Small intestine (tissue), 7 donors: ENCODE measurements around the gene KIF5A. TPM values are rescaled to one million over a fixed set of nuclear protein-coding genes. Genes with fewer than 3 reads are reported as not detected.

ENCODE experiments used
- DNase-seq, 2 donors: peaks; one replicate each; pipeline versions ENCODE4 v3.0.0 to v3.0.0-alpha.2; 2013
- FAIRE-seq: peaks from 2 replicates; lab custom pipeline; 2012; peaks lifted over from hg19 to GRCh38; lab: Jason Lieb, UNC
- H3K27ac ChIP-seq, 3 donors: one replicate each; pipeline ENCODE4 v1.5.1; 2013; ENCODE audit warnings: low read length in 2 of 3, mild to moderate bottlenecking in 2 of 3, control low read depth in 1 of 3, inconsistent platforms in 1 of 3, low read depth in 1 of 3, moderate library complexity in 1 of 3
- H3K27me3 ChIP-seq, 3 donors: one replicate each; pipeline ENCODE4 v1.6.1; 2013; ENCODE audit warnings: low read length in 3 of 3, inconsistent platforms in 1 of 3; ENCODE audit not compliant: control insufficient read depth in 3 of 3, insufficient read depth in 3 of 3
- H3K36me3 ChIP-seq, 3 donors: one replicate each; pipeline ENCODE4 v1.6.1; 2013; ENCODE audit warnings: low read length in 3 of 3, inconsistent platforms in 1 of 3, low read depth in 1 of 3, mild to moderate bottlenecking in 1 of 3, moderate library complexity in 1 of 3; ENCODE audit not compliant: control insufficient read depth in 3 of 3, insufficient read depth in 2 of 3
- H3K4me1 ChIP-seq, 3 donors: one replicate each; pipeline ENCODE4 v1.6.1; 2013; ENCODE audit warnings: low read length in 2 of 3, inconsistent platforms in 1 of 3, low read depth in 1 of 3, mild to moderate bottlenecking in 1 of 3, moderate library complexity in 1 of 3; ENCODE audit not compliant: control insufficient read depth in 3 of 3, insufficient read depth in 2 of 3
- H3K4me3 ChIP-seq, 3 donors: one replicate each; pipeline ENCODE4 v1.5.1; 2013; ENCODE audit warnings: low read length in 3 of 3, control low read depth in 1 of 3, inconsistent platforms in 1 of 3, low read depth in 1 of 3, mild to moderate bottlenecking in 1 of 3, moderate library complexity in 1 of 3
- H3K9me3 ChIP-seq, 2 donors: one replicate each; pipeline ENCODE4 v1.6.1; 2013; ENCODE audit warnings: low read depth in 1 of 2, low read length in 1 of 2; ENCODE audit not compliant: control insufficient read depth in 2 of 2, insufficient read depth in 1 of 2
- WGBS, 3 donors: extraction: QIAGEN DNeasy Blood & Tissue Kit; methylation state at CpG; one replicate each; pipeline ENCODE4 v1.1.7; 2013; 5-methylcytosine and 5-hydroxymethylcytosine counted together
- polyA plus RNA-seq, 4 donors: library from polyadenylated mRNA; stranded (reverse) in 3 of 4; unstranded in 1 of 4; fragments of 200-250 nt in 3 of 4; fragments of 120-200 nt in 1 of 4; gene quantifications; one replicate each; pipeline versions ENCODE4 v1.2.1 to v1.2.3, GENCODE V29; 2013
- donor health status: healthy with polysubstance abuse.
- donor health status: control.
- donor health status: control.
- donor health status: Bipolar disorder and iron deficiency.
- donor health status: healthy.

The KIF5A gene
- polyA plus RNA-seq, 4 donors = 0.27 to 8.4 (median 0.83) TPM; not detected in 1

GRCh38 chr12:57547288-57548012, 2.4 kb upstream of the KIF5A start:
- H3K4me1 ChIP-seq = peaks cover 2 to 11% (median 7%) of the 10 kb centered on the region in 3 donors
- 21 to 22% (median 22%) methylated on average over 9 of the region's 9 CpGs for WGBS, 3 donors
- H3K36me3 ChIP-seq = peaks cover 0 to 6% (median 0%) of the 10 kb centered on the region in 3 donors
- H3K27me3 ChIP-seq = peaks cover 0 to 43% (median 6%) of the 10 kb centered on the region in 3 donors
- peak overlapping the region in 2 of 3 donors; percentile 97 to 99 for H3K4me3 ChIP-seq
- H3K9me3 ChIP-seq = no peaks in the 10 kb centered on the region
- H3K27ac ChIP-seq = no peak overlapping the region
- DNase-seq (no peak), FAIRE-seq (no peak)

DNA sequence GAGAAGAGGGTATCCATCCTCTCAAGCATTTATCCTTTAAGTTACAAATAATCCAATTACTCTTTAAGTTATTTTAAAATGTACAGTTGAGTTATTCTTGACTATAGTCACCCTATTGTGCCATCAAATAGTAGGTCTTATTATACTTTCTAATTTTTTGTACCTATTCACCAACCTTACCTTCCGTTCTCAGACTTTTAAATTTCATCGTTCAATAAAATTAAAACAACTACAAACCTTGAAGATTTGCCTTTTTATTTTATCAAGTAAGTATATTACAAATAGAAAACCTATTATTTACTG, 1.9 kb upstream of the KIF5A start:
- Histone ChIP-seq H3K4me1 (peaks cover 2 to 11% (median 7%) of the 10 kb centered on the region in 3 donors), H3K4me3 (no peak overlapping the region), H3K36me3 (peaks cover 0 to 6% (median 0%) of the 10 kb centered on the region in 3 donors), H3K9me3 (no peaks in the 10 kb centered on the region), H3K27me3 (peaks cover 0 to 48% (median 6%) of the 10 kb centered on the region in 3 donors), H3K27ac (no peak overlapping the region)
- WGBS, 3 donors = 88 to 97% (median 93%) methylated on average over 2 of the region's 2 CpGs
- DNase-seq (no peak), FAIRE-seq (no peak)

DNA sequence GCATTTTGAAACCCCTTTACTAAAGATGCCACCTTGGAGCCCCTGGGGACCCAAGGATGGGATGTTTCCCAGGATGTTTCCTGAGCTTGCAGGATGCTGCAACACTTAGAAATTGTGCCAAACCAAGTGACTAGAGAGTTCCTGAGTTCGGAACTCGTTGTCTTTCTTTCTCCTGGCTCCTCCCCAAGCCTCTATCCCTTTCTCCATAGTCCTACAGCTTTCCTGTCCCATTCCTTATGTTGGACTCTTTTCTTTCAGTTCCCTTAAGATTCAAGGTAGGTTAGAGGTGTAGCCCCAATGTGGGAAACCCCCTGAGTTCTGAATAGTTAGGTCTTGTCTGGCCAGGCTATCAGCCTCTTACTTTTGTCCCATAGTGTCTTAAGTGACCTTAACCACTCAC, 1.4 kb upstream of the KIF5A start:
- Histone ChIP-seq H3K4me3 (no peak overlapping the region), H3K27me3 (peaks cover 0 to 53% (median 6%) of the 10 kb centered on the region in 3 donors), H3K9me3 (no peaks in the 10 kb centered on the region), H3K36me3 (peaks cover 0 to 3% (median 0%) of the 10 kb centered on the region in 3 donors), H3K4me1 (peaks cover 2 to 11% (median 7%) of the 10 kb centered on the region in 3 donors), H3K27ac (no peak overlapping the region)
- DNase-seq (no peak), FAIRE-seq (no peak)
- 32 to 53% (median 44%) methylated on average over 2 of the region's 2 CpGs for WGBS, 3 donors

GRCh38 chr12:57549203-57549908, 488 bp upstream of the KIF5A start:
- FAIRE-seq = no peak

GRCh38 chr12:57550641-57551549, 1.1 kb downstream of the KIF5A start:
- no peaks in the 10 kb centered on the region for H3K9me3 ChIP-seq
- peak overlapping the region in 1 of 3 donors; percentile 34 for H3K4me3 ChIP-seq
- H3K27me3 ChIP-seq = peaks cover 0 to 66% (median 6%) of the 10 kb centered on the region in 3 donors
- FAIRE-seq = no peak
- 63 to 80% (median 74%) methylated on average over 7 of the region's 7 CpGs for WGBS, 3 donors
- no peak overlapping the region for H3K27ac ChIP-seq
- H3K4me1 ChIP-seq = peaks cover 0 to 6% (median 2%) of the 10 kb centered on the region in 3 donors
- no peaks in the 10 kb centered on the region for H3K36me3 ChIP-seq
- DNase-seq = no peak

More at GRCh38 chr12:57549203-57549908, 488 bp upstream of the KIF5A start:
- no peak for DNase-seq
- no peak overlapping the region for H3K27ac ChIP-seq
- no peaks in the 10 kb centered on the region for H3K36me3 ChIP-seq
- WGBS, 3 donors = 26 to 36% (median 35%) methylated on average over 12 to 13 of the region's 13 CpGs
- peaks cover 0 to 60% (median 6%) of the 10 kb centered on the region in 3 donors for H3K27me3 ChIP-seq
- H3K4me3 ChIP-seq = peak overlapping the region in 1 of 3 donors; percentile 29
- no peaks in the 10 kb centered on the region for H3K9me3 ChIP-seq
- peaks cover 2 to 11% (median 7%) of the 10 kb centered on the region in 3 donors for H3K4me1 ChIP-seq

DNA sequence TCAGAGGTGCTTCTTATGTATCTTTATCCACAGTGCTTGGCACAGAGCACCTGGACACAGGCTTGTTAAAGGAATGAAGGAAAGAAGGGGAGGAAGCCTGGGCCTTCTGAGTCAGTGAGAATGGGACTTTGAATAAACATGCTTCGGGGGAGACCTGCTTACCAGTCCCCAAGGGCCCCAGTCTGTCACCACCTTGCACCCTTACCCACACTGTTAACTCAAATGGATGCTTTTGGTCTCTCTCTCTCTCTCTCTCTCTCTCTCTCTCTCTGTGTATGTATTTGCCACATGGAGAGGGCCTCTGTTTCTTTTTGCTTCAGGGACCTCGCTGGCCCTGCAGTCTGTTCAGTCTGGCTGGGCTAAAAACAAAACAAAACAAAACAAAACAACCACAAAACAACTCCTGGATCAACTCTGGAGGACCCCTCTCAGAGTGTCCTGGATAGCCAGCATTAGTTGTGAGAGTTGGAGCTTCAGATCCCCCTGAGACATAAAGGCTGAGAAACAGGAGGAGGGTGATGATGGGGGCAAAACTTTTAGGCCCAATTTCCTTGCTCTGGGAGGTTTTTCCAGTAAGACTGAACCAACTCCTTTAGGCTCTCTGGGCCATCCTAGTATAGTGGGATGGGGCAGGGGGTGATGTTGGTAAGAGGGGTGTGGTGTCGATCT, 1.9 kb downstream of the KIF5A start:
- no peak overlapping the region for H3K4me3 ChIP-seq
- H3K4me1 ChIP-seq = no peaks in the 10 kb centered on the region
- no peaks in the 10 kb centered on the region for H3K9me3 ChIP-seq
- no peaks in the 10 kb centered on the region for H3K36me3 ChIP-seq
- no peak for DNase-seq
- H3K27me3 ChIP-seq = peaks cover 0 to 66% (median 6%) of the 10 kb centered on the region in 3 donors
- no peak overlapping the region for H3K27ac ChIP-seq
- no peak for FAIRE-seq
- WGBS, 3 donors = 72 to 79% (median 77%) methylated on average over 3 of the region's 3 CpGs

DNA sequence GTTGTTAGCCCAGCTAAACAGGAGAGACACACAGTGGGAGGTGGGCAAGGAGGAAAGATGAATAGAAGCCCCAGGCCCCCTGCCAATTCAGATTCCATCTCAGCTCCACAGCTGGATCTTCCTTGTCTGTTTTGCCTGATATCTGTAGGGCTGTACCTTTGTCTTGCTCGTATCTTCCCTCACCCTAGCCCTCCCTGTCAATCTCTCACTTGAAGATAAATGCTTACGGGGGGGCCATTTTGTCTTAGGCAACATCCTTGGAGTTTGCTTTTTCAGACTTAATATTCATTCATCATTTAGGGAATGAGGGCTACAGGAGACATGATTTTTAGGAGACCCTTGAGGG, 2.4 kb downstream of the KIF5A start:
- DNase-seq (no peak), FAIRE-seq (no peak)
- Histone ChIP-seq H3K4me3 (no peak overlapping the region), H3K36me3 (no peaks in the 10 kb centered on the region), H3K27me3 (peaks cover 0 to 66% (median 6%) of the 10 kb centered on the region in 3 donors), H3K9me3 (no peaks in the 10 kb centered on the region), H3K27ac (no peak overlapping the region), H3K4me1 (no peaks in the 10 kb centered on the region)
- 64 to 86% (median 73%) methylated on average over 2 of the region's 2 CpGs for WGBS, 3 donors
